H9 (cell line): Measurements from ENCODE around the gene ZNF804A. TPM values are rescaled to one million over a fixed set of nuclear protein-coding genes. Genes with fewer than 3 reads are reported as not detected.

Source experiments
- DNase-seq: peaks from one replicate; pipeline ENCODE4 v3.0.0-alpha.2; 2017
- H2AFZ ChIP-seq: one replicate; pipeline ENCODE4 v1.6.1; 2013; ENCODE audit warnings: mild to moderate bottlenecking, low read length, control low read depth, moderate library complexity
- H2AK5ac ChIP-seq: 2 replicates; pipeline ENCODE4 v1.6.1; 2013; ENCODE audit warnings: low read length, control low read depth, mixed read lengths; ENCODE audit not compliant: insufficient read length
- H2BK120ac ChIP-seq: one replicate; pipeline ENCODE4 v1.6.1; 2013; ENCODE audit warnings: low read depth, mild to moderate bottlenecking, low read length, control low read depth, inconsistent platforms; ENCODE audit not compliant: poor library complexity, severe bottlenecking
- H2BK12ac ChIP-seq: 2 replicates; pipeline ENCODE4 v1.6.1; 2013; ENCODE audit warnings: low read length, control low read depth, mixed read lengths, low read depth; ENCODE audit not compliant: insufficient read length
- H2BK15ac ChIP-seq: 2 replicates; pipeline ENCODE4 v1.6.1; 2013; ENCODE audit warnings: low read depth, low read length, control low read depth
- H2BK20ac ChIP-seq: one replicate; pipeline ENCODE4 v1.6.1; 2013; ENCODE audit warnings: low read depth, mild to moderate bottlenecking, low read length, control low read depth, inconsistent platforms; ENCODE audit not compliant: poor library complexity, severe bottlenecking
- H2BK5ac ChIP-seq: 2 replicates; pipeline ENCODE4 v1.6.1; 2013; ENCODE audit warnings: low read length, control low read depth, mixed read lengths; ENCODE audit not compliant: insufficient read length
- H3K14ac ChIP-seq: 2 replicates; pipeline ENCODE4 v1.6.1; 2013; ENCODE audit warnings: low read length, control low read depth; ENCODE audit not compliant: insufficient read depth
- H3K18ac ChIP-seq: 2 replicates; pipeline ENCODE4 v1.6.1; 2013; ENCODE audit warnings: low read depth, mild to moderate bottlenecking, mixed read lengths, low read length, control low read depth; ENCODE audit not compliant: insufficient read length
- H3K23ac ChIP-seq: 2 replicates; pipeline ENCODE4 v1.6.1; 2013; ENCODE audit warnings: low read length, control low read depth, mixed read lengths, low read depth; ENCODE audit not compliant: insufficient read length
- H3K23me2 ChIP-seq: 2 replicates; pipeline ENCODE4 v1.6.1; 2013; ENCODE audit warnings: low read depth, mild to moderate bottlenecking, mixed read lengths, low read length, control low read depth; ENCODE audit not compliant: insufficient read length, poor library complexity, severe bottlenecking
- H3K27ac ChIP-seq: 2 replicates; pipeline ENCODE4 v1.5.1; 2013; ENCODE audit warnings: low read length, control low read depth, mixed read lengths, low read depth; ENCODE audit not compliant: insufficient read length
- H3K27me3 ChIP-seq: 2 replicates; pipeline ENCODE4 v1.6.1; 2013; ENCODE audit warnings: low read length, control low read depth, inconsistent platforms; ENCODE audit not compliant: insufficient read depth
- H3K4ac ChIP-seq: 2 replicates; pipeline ENCODE4 v1.6.1; 2013; ENCODE audit warnings: low read depth, mild to moderate bottlenecking, control low read depth, inconsistent platforms, low read length, moderate library complexity
- H3K4me1 ChIP-seq: 2 replicates; pipeline ENCODE4 v1.6.1; 2013; ENCODE audit warnings: low read length, control low read depth, inconsistent platforms; ENCODE audit not compliant: insufficient read depth
- H3K4me2 ChIP-seq: 2 replicates; pipeline ENCODE4 v1.6.1; 2013; ENCODE audit warnings: low read length, control low read depth, mixed read lengths; ENCODE audit not compliant: insufficient read length, insufficient read depth
- H3K56ac ChIP-seq: 2 replicates; pipeline ENCODE4 v1.6.1; 2013; ENCODE audit warnings: low read depth, mild to moderate bottlenecking, mixed read lengths, low read length, control low read depth; ENCODE audit not compliant: insufficient read length
- H3K79me1 ChIP-seq: 2 replicates; pipeline ENCODE4 v1.6.1; 2013; ENCODE audit warnings: low read depth, mild to moderate bottlenecking, moderate library complexity, low read length, control low read depth, inconsistent platforms; ENCODE audit not compliant: insufficient read depth, poor library complexity, severe bottlenecking
- H3K79me2 ChIP-seq: 2 replicates; pipeline ENCODE4 v1.6.1; 2013; ENCODE audit warnings: low read length, control low read depth, inconsistent platforms; ENCODE audit not compliant: insufficient read depth
- H3K9ac ChIP-seq: 2 replicates; pipeline ENCODE4 v1.6.1; 2013; ENCODE audit warnings: low read length, control low read depth, mixed read lengths; ENCODE audit not compliant: insufficient read length; ENCODE audit errors: extremely low read depth
- H3K9me3 ChIP-seq: one replicate; pipeline ENCODE4 v1.6.1; 2013; ENCODE audit warnings: low read depth, low read length, inconsistent platforms; ENCODE audit not compliant: control insufficient read depth
- H3T11ph ChIP-seq: one replicate; pipeline ENCODE4 v1.6.1; 2013; ENCODE audit warnings: mild to moderate bottlenecking, low read length, control low read depth, inconsistent platforms
- H4K20me1 ChIP-seq: one replicate; pipeline ENCODE4 v1.6.1; 2013; ENCODE audit not compliant: control insufficient read depth, insufficient read length, insufficient read depth
- H4K5ac ChIP-seq: 2 replicates; pipeline ENCODE4 v1.6.1; 2013; ENCODE audit warnings: low read depth, mild to moderate bottlenecking, mixed read lengths, low read length, control low read depth; ENCODE audit not compliant: insufficient read length
- H4K8ac ChIP-seq: replicated peaks from 2 replicates; pipeline ENCODE4 v1.6.1; 2013; ENCODE audit warnings: low read length, control low read depth, mixed read lengths, low read depth; ENCODE audit not compliant: insufficient read length
- H4K91ac ChIP-seq: 2 replicates; pipeline ENCODE4 v1.6.1; 2013; ENCODE audit warnings: low read depth, mild to moderate bottlenecking, moderate library complexity, mixed read lengths, low read length, control low read depth; ENCODE audit not compliant: insufficient read length
- H3K27ac Mint-ChIP-seq, 3 experiments: 2 replicates in 2 of 3; 3 replicates in 1 of 3; pipeline ENCODE4 v1.8.0; 2020 to 2021; ENCODE audit warnings: mixed read lengths in 3 of 3, mild to moderate bottlenecking in 1 of 3, moderate library complexity in 1 of 3
- H3K27me3 Mint-ChIP-seq: 2 replicates; pipeline ENCODE4 v1.8.0; 2021; ENCODE audit warnings: low read depth, mild to moderate bottlenecking, moderate library complexity, mixed read lengths
- H3K36me3 Mint-ChIP-seq, 3 experiments: 2 replicates in 2 of 3; 3 replicates in 1 of 3; pipeline ENCODE4 v1.8.0; 2020 to 2021; ENCODE audit warnings: low read depth in 3 of 3, mixed read lengths in 3 of 3; ENCODE audit not compliant: insufficient read depth in 1 of 3
- H3K4me1 Mint-ChIP-seq, 2 experiments: 2 replicates each; pipeline ENCODE4 v1.8.0; 2020; ENCODE audit warnings: mixed read lengths in 2 of 2
- H3K4me3 Mint-ChIP-seq, 2 experiments: 2 replicates in 1 of 2; 3 replicates in 1 of 2; pipeline ENCODE4 v1.8.0; 2020 to 2021; ENCODE audit warnings: mild to moderate bottlenecking in 2 of 2, mixed read lengths in 2 of 2, moderate library complexity in 1 of 2
- H3K9me3 Mint-ChIP-seq, 2 experiments: 2 replicates in 1 of 2; 3 replicates in 1 of 2; pipeline ENCODE4 v1.8.0; 2020; ENCODE audit warnings: mild to moderate bottlenecking in 2 of 2, mixed read lengths in 2 of 2, moderate library complexity in 1 of 2
- CTCF ChIP-seq: fragments of 200-600 bp; sonication (generic); conservative IDR thresholded peaks from 3 replicates; pipeline ENCODE4 v1.8.0; 2021; ENCODE audit warnings: antibody characterized with exemption, mild to moderate bottlenecking
- WGBS: extraction: QIAGEN DNeasy Blood & Tissue Kit; methylation state at CpG from one replicate; pipeline ENCODE4 v1.1.7; 2013; ENCODE audit warnings: missing lambda C conversion rate, low lambda C conversion rate, mixed read lengths; ENCODE audit not compliant: insufficient read length; ENCODE audit errors: extremely low coverage; 5-methylcytosine and 5-hydroxymethylcytosine counted together
- total RNA-seq: library from RNA; stranded (reverse); gene quantifications from 2 replicates; pipeline ENCODE4 v1.2.1, GENCODE V29; 2021

ZNF804A gene
- total RNA-seq, 1 experiment from 2014 or later, result not detected

GRCh38 chr2:184581391-184581790, 16.9 kb upstream of the ZNF804A start:
- no peak overlapping the region for H3K9ac ChIP-seq
- no peak overlapping the region for H3K23ac ChIP-seq

More at GRCh38 chr2:184581391-184581790, 16.9 kb upstream of the ZNF804A start:
- Histone ChIP-seq H2BK20ac (no peak overlapping the region), H2BK5ac (no peak overlapping the region), H3K27me3 (no peaks in the 10 kb centered on the region), H2AFZ (no peak overlapping the region), H3K56ac (no peak overlapping the region), H3K79me2 (no peaks in the 10 kb centered on the region), H4K5ac (no peak overlapping the region), H2BK120ac (no peak overlapping the region), H3K4me2 (no peak overlapping the region), H3K9me3 (no peaks in the 10 kb centered on the region), H3K18ac (no peak overlapping the region), H4K91ac (no peak overlapping the region), H3K14ac (no peak overlapping the region), H4K8ac (no peak overlapping the region), H3K4ac (no peak overlapping the region), H3K79me1 (no peaks in the 10 kb centered on the region), H2BK12ac (no peak overlapping the region), H2BK15ac (no peak overlapping the region), H3K23me2 (no peaks in the 10 kb centered on the region), H3K27ac (no peak overlapping the region), H2AK5ac (no peak overlapping the region), H3T11ph (no peak overlapping the region), H3K4me1 (no peaks in the 10 kb centered on the region), H4K20me1 (no peaks in the 10 kb centered on the region)
- no peak for DNase-seq
- Mint-ChIP-seq H3K4me1 (0 out of 4 replicates have a peak, but pooled peaks cover 0 to 3% of the 10 kb centered on the region in 2 experiments), H3K27ac (0 out of 7 replicates have a peak overlapping the region, but pooled peaks of 1 of the 3 experiments have one; percentile 16), H3K4me3 (no peak overlapping the region), H3K9me3 (no peaks in the 10 kb centered on the region; a peak in 1 of 5 replicates), H3K27me3 (peaks cover 2% of the 10 kb centered on the region), H3K36me3 (no peaks in the 10 kb centered on the region)
- no CpG with 5 or more reads among the region's 1 CpG for WGBS
- TF ChIP-seq CTCF, result no peak
